ENCODE measurements around the gene PRDM16. TPM values are rescaled to one million over a fixed set of nuclear protein-coding genes. Genes with fewer than 3 reads are reported as not detected.

PRDM16 gene
- total and polyA plus RNA-seq, 2 of the 13 experiments (the other 11 are each of a cell fraction or from before 2014, with no cell fraction given): 0.15 to 0.81 TPM

- no peak for TF ChIP-seq HBP1 (CRISPR knock-in tag; IDR thresholded peaks at IDR 0.05; ENCODE audit: low read depth)
- no peak for TF ChIP-seq LBX2 (CRISPR knock-in tag; IDR thresholded peaks at IDR 0.05; ENCODE audit: borderline replicate concordance)
- TF ChIP-seq TAF1 (CRISPR knock-in tag; IDR thresholded peaks at IDR 0.05): peak; percentile 20; the same call in 1 of the 2 replicates
- TF ChIP-seq, protein P1, sequence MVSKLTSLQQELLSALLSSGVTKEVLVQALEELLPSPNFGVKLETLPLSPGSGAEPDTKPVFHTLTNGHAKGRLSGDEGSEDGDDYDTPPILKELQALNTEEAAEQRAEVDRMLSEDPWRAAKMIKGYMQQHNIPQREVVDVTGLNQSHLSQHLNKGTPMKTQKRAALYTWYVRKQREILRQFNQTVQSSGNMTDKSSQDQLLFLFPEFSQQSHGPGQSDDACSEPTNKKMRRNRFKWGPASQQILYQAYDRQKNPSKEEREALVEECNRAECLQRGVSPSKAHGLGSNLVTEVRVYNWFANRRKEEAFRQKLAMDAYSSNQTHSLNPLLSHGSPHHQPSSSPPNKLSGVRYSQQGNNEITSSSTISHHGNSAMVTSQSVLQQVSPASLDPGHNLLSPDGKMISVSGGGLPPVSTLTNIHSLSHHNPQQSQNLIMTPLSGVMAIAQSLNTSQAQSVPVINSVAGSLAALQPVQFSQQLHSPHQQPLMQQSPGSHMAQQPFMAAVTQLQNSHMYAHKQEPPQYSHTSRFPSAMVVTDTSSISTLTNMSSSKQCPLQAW (CRISPR knock-in tag; IDR thresholded peaks at IDR 0.05): no peak
- TF ChIP-seq SRSF1 (optimal IDR thresholded peaks at IDR 0.05; ENCODE audit: low read depth, low read length): peak; percentile 72
- no peak; the same call in 1 of the 2 replicates for TF ChIP-seq ZNF644 (CRISPR knock-in tag; IDR thresholded peaks at IDR 0.05; ENCODE audit: low read depth)
- TF ChIP-seq, protein P2, sequence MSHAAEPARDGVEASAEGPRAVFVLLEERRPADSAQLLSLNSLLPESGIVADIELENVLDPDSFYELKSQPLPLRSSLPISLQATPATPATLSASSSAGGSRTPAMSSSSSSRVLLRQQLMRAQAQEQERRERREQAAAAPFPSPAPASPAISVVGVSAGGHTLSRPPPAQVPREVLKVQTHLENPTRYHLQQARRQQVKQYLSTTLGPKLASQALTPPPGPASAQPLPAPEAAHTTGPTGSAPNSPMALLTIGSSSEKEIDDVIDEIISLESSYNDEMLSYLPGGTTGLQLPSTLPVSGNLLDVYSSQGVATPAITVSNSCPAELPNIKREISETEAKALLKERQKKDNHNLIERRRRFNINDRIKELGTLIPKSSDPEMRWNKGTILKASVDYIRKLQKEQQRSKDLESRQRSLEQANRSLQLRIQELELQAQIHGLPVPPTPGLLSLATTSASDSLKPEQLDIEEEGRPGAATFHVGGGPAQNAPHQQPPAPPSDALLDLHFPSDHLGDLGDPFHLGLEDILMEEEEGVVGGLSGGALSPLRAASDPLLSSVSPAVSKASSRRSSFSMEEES (CRISPR knock-in tag; IDR thresholded peaks at IDR 0.05): 0 out of 2 replicates have a peak, but pooled peaks have one; percentile 14
- no peak for TF ChIP-seq ZNF180 (CRISPR knock-in tag; IDR thresholded peaks at IDR 0.05; ENCODE audit: borderline replicate concordance, low read depth)
- peak; percentile 87; the same call in 1 of the 2 replicates for TF ChIP-seq SSRP1 (CRISPR knock-in tag; IDR thresholded peaks at IDR 0.05)
- peak; percentile 58 for TF ChIP-seq XRCC5 (optimal IDR thresholded peaks at IDR 0.05; ENCODE audit: low read length)
- TF ChIP-seq CCAR2 (optimal IDR thresholded peaks at IDR 0.05; ENCODE audit: low read depth, low read length): no peak
- 0 out of 2 replicates have a peak, but pooled peaks have one; percentile 10 for TF ChIP-seq ZNF598 (CRISPR knock-in tag; IDR thresholded peaks at IDR 0.05; ENCODE audit: borderline replicate concordance)
- TF ChIP-seq SAP130 (CRISPR knock-in tag; IDR thresholded peaks at IDR 0.05; ENCODE audit: low read depth): peak; percentile 57
- TF ChIP-seq ELF1 (CRISPR knock-in tag; IDR thresholded peaks at IDR 0.05): 0 out of 2 replicates have a peak, but pooled peaks have one; percentile 7
- TF ChIP-seq HNF4G (IDR thresholded peaks at IDR 0.05; ENCODE audit: borderline replicate concordance, low read depth, low read length): peak; percentile 34
- peak; percentile 42; the same call in 1 of the 2 replicates for TF ChIP-seq HNF4G (CRISPR knock-in tag; IDR thresholded peaks at IDR 0.05; ENCODE audit: borderline replicate concordance, low read depth)
- peak; percentile 70 for TF ChIP-seq POLR2G (IDR thresholded peaks at IDR 0.05; ENCODE audit: low read depth, low read length)
- TF ChIP-seq ZMAT3 (CRISPR knock-in tag; conservative IDR thresholded peaks at IDR 0.05): 0 out of 2 replicates have a peak, but pooled peaks have one; percentile 35
- TF ChIP-seq ZNF281 (CRISPR knock-in tag; IDR thresholded peaks at IDR 0.05; ENCODE audit: borderline replicate concordance): peak; percentile 71; the same call in 1 of the 2 replicates
- TF ChIP-seq ZNF550 (CRISPR knock-in tag; IDR thresholded peaks at IDR 0.05; ENCODE audit: borderline replicate concordance): no peak
These were observed 387.5 kb downstream of the PRDM16 start (continued) for GRCh38 chr1:3456449-3456963.
